Activated gamma-delta T cell treated with Interleukin-2 at 50 U/mL for 16 hours (primary cell): ENCODE data around the gene GATC.

ENCODE experiments used
- DNase-seq: peaks from one replicate; pipeline ENCODE4 v3.0.0-alpha.2; 2020

GATC gene

GRCh38 chr12:120445911-120446843 is at the start of gene GATC, which contains the start of gene TRIAP1:
TSS of gene GATC (plus strand) at chr12:120446444. CDS start at chr12:120446481, 37 bp downstream.
TSS of gene TRIAP1 (minus strand) at chr12:120446384. CDS start at chr12:120446372, 12 bp downstream.
- DNase-seq: peak; percentile 80

- no peak for DNase-seq
These were observed 48.3 kb upstream of the GATC start for GRCh38 chr12:120397824-120398540.

GRCh38 chr12:120399531-120399930 is 46.7 kb upstream of the GATC start:
- DNase-seq: no peak

- DNase-seq: no peak
These were observed 44.0 kb upstream of the GATC start for GRCh38 chr12:120402217-120402616.

- no peak for DNase-seq
These were observed 42.4 kb upstream of the GATC start for GRCh38 chr12:120403869-120404268.

- DNase-seq: no peak
These were observed 42.0 kb upstream of the GATC start for GRCh38 chr12:120404271-120404670.

- DNase-seq: no peak
These were observed 40.2 kb upstream of the GATC start for GRCh38 chr12:120406069-120406468.

GRCh38 chr12:120406553-120406952 is 39.7 kb upstream of the GATC start:
- no peak for DNase-seq

GRCh38 chr12:120408771-120409170 is 37.5 kb upstream of the GATC start:
- DNase-seq: no peak

- DNase-seq: no peak
These were observed 33.8 kb upstream of the GATC start for GRCh38 chr12:120412421-120412820.

GRCh38 chr12:120413901-120414695 is 32.1 kb upstream of the GATC start:
- no peak for DNase-seq

GRCh38 chr12:120416490-120417216 is 29.6 kb upstream of the GATC start:
- no peak for DNase-seq

GRCh38 chr12:120417917-120418580 is 28.2 kb upstream of the GATC start:
- DNase-seq: no peak

GRCh38 chr12:120421701-120422100 is 24.5 kb upstream of the GATC start:
- DNase-seq: no peak

- no peak for DNase-seq
These were observed 23.3 kb upstream of the GATC start for GRCh38 chr12:120422892-120423456.

GRCh38 chr12:120425797-120426196 is 20.4 kb upstream of the GATC start:
- no peak for DNase-seq

GRCh38 chr12:120428597-120429229 is 17.5 kb upstream of the GATC start:
- no peak for DNase-seq

GRCh38 chr12:120429368-120429767 is 16.9 kb upstream of the GATC start:
- DNase-seq: no peak

- DNase-seq: no peak
These were observed 13.3 kb upstream of the GATC start for GRCh38 chr12:120432772-120433525.
